H1 (cell line): ENCODE measurements around the gene HBD. TPM values are rescaled to one million over a fixed set of nuclear protein-coding genes. Genes with fewer than 3 reads are reported as not detected.

Experiments
- CTCF ChIA-PET: fragments of 300-600 bp; sonication (Branson Sonifier 250); formaldehyde crosslinking; loops from one replicate; lab custom pipeline; 2021; ENCODE audit not compliant: partially characterized antibody; lab: Charles Lee
- POLR2A ChIA-PET: fragments of 300-600 bp; sonication (Branson Sonifier 250); formaldehyde crosslinking; loops from one replicate; lab custom pipeline; 2021; ENCODE audit warnings: inconsistent platforms; ENCODE audit not compliant: partially characterized antibody; lab: Charles Lee
- DNase-seq, 2 experiments: peaks; one replicate each; pipeline versions ENCODE4 v3.0.0 to v3.0.0-alpha.2; 2010 to 2022; ENCODE audit warnings: low spot score in 2 of 2, low read depth in 1 of 2, mixed read lengths in 1 of 2
- FAIRE-seq: peaks from 2 replicates; lab custom pipeline; 2011; peaks lifted over from hg19 to GRCh38; lab: Jason Lieb, UNC
- H2AFZ ChIP-seq: 2 replicates; pipeline ENCODE4 v1.8.1; 2012; ENCODE audit warnings: low read length, inconsistent platforms
- H2AK5ac ChIP-seq: 2 replicates; pipeline ENCODE4 v1.6.1; 2013; ENCODE audit warnings: low read depth, low read length
- H2BK120ac ChIP-seq: replicated peaks from 2 replicates; pipeline ENCODE3; 2013; ENCODE audit warnings: low read depth, low read length, inconsistent platforms
- H2BK12ac ChIP-seq: 2 replicates; pipeline ENCODE4 v1.6.1; 2013; ENCODE audit warnings: low read depth, low read length
- H2BK15ac ChIP-seq: 2 replicates; pipeline ENCODE4 v1.6.1; 2013; ENCODE audit warnings: low read length
- H2BK20ac ChIP-seq: 2 replicates; pipeline ENCODE4 v1.6.1; 2013; ENCODE audit warnings: low read length
- H2BK5ac ChIP-seq: 2 replicates; pipeline ENCODE4 v1.6.1; 2013; ENCODE audit warnings: low read depth, low read length
- H3K14ac ChIP-seq: 2 replicates; pipeline ENCODE4 v1.6.1; 2013; ENCODE audit warnings: inconsistent platforms; ENCODE audit not compliant: insufficient read length
- H3K18ac ChIP-seq: 2 replicates; pipeline ENCODE4 v1.6.1; 2013; ENCODE audit warnings: low read length; ENCODE audit errors: extremely low read depth
- H3K23ac ChIP-seq: 2 replicates; pipeline ENCODE4 v1.6.1; 2013; ENCODE audit warnings: inconsistent platforms; ENCODE audit not compliant: insufficient read length
- H3K23me2 ChIP-seq: 2 replicates; pipeline ENCODE4 v1.6.1; 2013; ENCODE audit warnings: low read depth, low read length
- H3K27ac ChIP-seq: 2 replicates; pipeline ENCODE4 v1.6.1; 2011; ENCODE audit warnings: low read depth, low read length, inconsistent platforms
- H3K27me3 ChIP-seq, 4 experiments: replicated peaks in 1 of 4; 1 replicate in 1 of 4; 2 replicates in 3 of 4; pipeline versions ENCODE4 v1.6.1 to v1.8.1; 2011 to 2013; ENCODE audit warnings: low read length in 3 of 4, mild to moderate bottlenecking in 3 of 4, inconsistent platforms in 2 of 4, mixed read lengths in 2 of 4, moderate library complexity in 1 of 4; ENCODE audit not compliant: control insufficient read depth in 3 of 4, insufficient read depth in 3 of 4; ENCODE audit errors: extremely low read depth in 1 of 4
- H3K36me3 ChIP-seq, 4 experiments: 2 replicates each; pipeline versions ENCODE4 v1.6.1 to v1.8.1; 2011 to 2013; ENCODE audit warnings: mild to moderate bottlenecking in 4 of 4, low read length in 3 of 4, moderate library complexity in 2 of 4, control low read depth in 1 of 4, inconsistent platforms in 1 of 4; ENCODE audit not compliant: insufficient read depth in 4 of 4, control insufficient read depth in 2 of 4
- H3K4ac ChIP-seq: replicated peaks from 2 replicates; pipeline ENCODE3; 2013; ENCODE audit warnings: low read length, low read depth, mixed read lengths, inconsistent platforms; ENCODE audit not compliant: insufficient read length
- H3K4me1 ChIP-seq, 4 experiments: replicated peaks in 1 of 4; 1 replicate in 1 of 4; 2 replicates in 3 of 4; pipeline versions ENCODE4 v1.6.1 to v1.8.1; 2011 to 2013; ENCODE audit warnings: low read length in 3 of 4, inconsistent platforms in 2 of 4, mixed read lengths in 1 of 4; ENCODE audit not compliant: insufficient read depth in 4 of 4, control insufficient read depth in 3 of 4
- H3K4me2 ChIP-seq, 2 experiments: 2 replicates each; pipeline versions ENCODE4 v1.6.1 to v1.8.1; 2011 to 2013; ENCODE audit warnings: low read depth in 2 of 2, low read length in 2 of 2, control low read depth in 1 of 2, inconsistent platforms in 1 of 2, mild to moderate bottlenecking in 1 of 2; ENCODE audit not compliant: insufficient read depth in 1 of 2
- H3K4me3 ChIP-seq, 4 experiments: fragments of 200-600, 300-600 bp in 1 of 4; sonication (generic), shearing (Covaris generic), sonication (Bioruptor Twin) in 1 of 4; 2 replicates each; pipeline versions ENCODE4 v1.5.1 to v1.8.1; 2011 to 2016; ENCODE audit warnings: low read length in 4 of 4, low read depth in 3 of 4, control low read depth in 2 of 4, inconsistent platforms in 2 of 4, mild to moderate bottlenecking in 2 of 4, mixed read lengths in 1 of 4, moderate library complexity in 1 of 4; ENCODE audit not compliant: insufficient read depth in 2 of 4; ENCODE audit errors: extremely low read depth in 1 of 4
- H3K56ac ChIP-seq: replicated peaks from 2 replicates; pipeline ENCODE3; 2013; ENCODE audit warnings: low read depth, mild to moderate bottlenecking, mixed read lengths, low read length, inconsistent platforms; ENCODE audit not compliant: insufficient read length
- H3K79me1 ChIP-seq: 2 replicates; pipeline ENCODE4 v1.6.1; 2013; ENCODE audit warnings: low read depth, low read length, control low read depth
- H3K79me2 ChIP-seq, 2 experiments: 2 replicates each; pipeline versions ENCODE4 v1.6.1 to v1.8.1; 2012 to 2013; ENCODE audit warnings: low read length in 2 of 2, mild to moderate bottlenecking in 2 of 2, inconsistent platforms in 1 of 2; ENCODE audit not compliant: insufficient read depth in 2 of 2, control insufficient read depth in 1 of 2
- H3K9ac ChIP-seq, 4 experiments: replicated peaks in 1 of 4; 1 replicate in 1 of 4; 2 replicates in 3 of 4; pipeline versions ENCODE4 v1.6.1 to v1.8.1; 2011 to 2013; ENCODE audit warnings: low read depth in 3 of 4, low read length in 3 of 4, control low read depth in 2 of 4, mild to moderate bottlenecking in 2 of 4, moderate library complexity in 2 of 4, inconsistent platforms in 1 of 4; ENCODE audit errors: extremely low read depth in 1 of 4
- H3K9me3 ChIP-seq, 2 experiments: 2 replicates each; pipeline versions ENCODE4 v1.6.1 to v1.8.1; 2012 to 2013; ENCODE audit warnings: mild to moderate bottlenecking in 2 of 2, moderate library complexity in 2 of 2, control low read depth in 1 of 2, inconsistent platforms in 1 of 2, low read depth in 1 of 2, low read length in 1 of 2, mixed read lengths in 1 of 2; ENCODE audit not compliant: insufficient read depth in 2 of 2
- H4K20me1 ChIP-seq, 2 experiments: replicated peaks in 1 of 2; 2 replicates each; pipeline versions ENCODE3 to v1.8.1; 2011 to 2013; ENCODE audit warnings: inconsistent platforms in 2 of 2, low read length in 2 of 2, mild to moderate bottlenecking in 1 of 2; ENCODE audit not compliant: insufficient read depth in 2 of 2, control insufficient read depth in 1 of 2
- H4K5ac ChIP-seq: 2 replicates; pipeline ENCODE4 v1.6.1; 2013; ENCODE audit warnings: low read length, low read depth, mixed read lengths, inconsistent platforms; ENCODE audit not compliant: insufficient read length
- H4K8ac ChIP-seq: 2 replicates; pipeline ENCODE4 v1.8.0; 2013; ENCODE audit warnings: mild to moderate bottlenecking, moderate library complexity, low read length, inconsistent platforms; ENCODE audit not compliant: insufficient read depth; ENCODE audit errors: extremely low read depth
- H4K91ac ChIP-seq: replicated peaks from 2 replicates; pipeline ENCODE3; 2013; ENCODE audit warnings: low read length, mixed read lengths, inconsistent platforms; ENCODE audit not compliant: insufficient read length
- KDM1A ChIP-seq: fragments of 200-600, 300-600 bp; sonication (generic); IDR thresholded peaks from 2 replicates; pipeline ENCODE4 v1.7.1; 2016; ENCODE audit warnings: mild to moderate bottlenecking, low read length, borderline replicate concordance
- NANOG ChIP-seq: IDR thresholded peaks from 2 replicates; pipeline ENCODE4 v1.6.1; 2011; ENCODE audit warnings: low read length, low read depth, mild to moderate bottlenecking, inconsistent platforms; ENCODE audit not compliant: insufficient read depth, poor library complexity, severe bottlenecking
- SIN3A ChIP-seq, 2 experiments: IDR thresholded peaks in 1 of 2; conservative IDR thresholded peaks in 1 of 2; 2 replicates each; pipeline ENCODE4 v1.6.1; 2011 to 2012; ENCODE audit warnings: low read length in 2 of 2, improper control_type of control experiment in 1 of 2, low read depth in 1 of 2, mild to moderate bottlenecking in 1 of 2
- SIRT6 ChIP-seq: IDR thresholded peaks from one replicate; pipeline ENCODE4 v1.7.1; 2012; ENCODE audit warnings: low read length, inconsistent platforms
- WGBS, 2 experiments: shearing (Covaris generic) in 1 of 2; methylation state at CpG; one replicate each; pipeline versions ENCODE4 v1.1.6 to v1.1.7; 2013 to 2015; ENCODE audit warnings: low lambda C conversion rate in 2 of 2, mixed read lengths in 2 of 2, inconsistent platforms in 1 of 2, low coverage in 1 of 2, missing lambda C conversion rate in 1 of 2; ENCODE audit not compliant: insufficient replicate concordance in 2 of 2, insufficient coverage in 1 of 2, insufficient read length in 1 of 2; ENCODE audit errors: extremely low coverage in 1 of 2, missing lambda C conversion rate in 1 of 2; 5-methylcytosine and 5-hydroxymethylcytosine counted together
- polyA plus RNA-seq, 7 experiments: library from polyadenylated mRNA; depleted of rRNA in 3 of 7; stranded (reverse) in 5 of 7; unstranded in 2 of 7; fragments of >200 nt in 5 of 7; fragments of 200-250 nt in 2 of 7; gene quantifications; 1 replicate in 5 of 7; 2 replicates in 1 of 7; 4 replicates in 1 of 7; pipeline versions ENCODE4 v1.2.1 to v1.2.3, GENCODE V29; 2011 to 2013; ENCODE audit warnings: missing spikeins in 2 of 7, mixed read lengths in 2 of 7
- total RNA-seq: library from RNA; stranded (reverse); fragmentation: NEBNext Ultra II Directional; extraction: Animal tissue kit (Norgen Biotek cat#: 25700); gene quantifications from 2 replicates; pipeline ENCODE4 v1.2.1, GENCODE V29; 2021
- TF ChIP-seq, protein P1 (sequence below): IDR thresholded peaks from 2 replicates; pipeline ENCODE4 v1.6.1; 2012; ENCODE audit warnings: low read length, inconsistent platforms

The HBD gene
- total and polyA plus RNA-seq, 2 of the 8 experiments (the other 6 are each of a cell fraction or from before 2014, with no cell fraction given): not detected

DNA sequence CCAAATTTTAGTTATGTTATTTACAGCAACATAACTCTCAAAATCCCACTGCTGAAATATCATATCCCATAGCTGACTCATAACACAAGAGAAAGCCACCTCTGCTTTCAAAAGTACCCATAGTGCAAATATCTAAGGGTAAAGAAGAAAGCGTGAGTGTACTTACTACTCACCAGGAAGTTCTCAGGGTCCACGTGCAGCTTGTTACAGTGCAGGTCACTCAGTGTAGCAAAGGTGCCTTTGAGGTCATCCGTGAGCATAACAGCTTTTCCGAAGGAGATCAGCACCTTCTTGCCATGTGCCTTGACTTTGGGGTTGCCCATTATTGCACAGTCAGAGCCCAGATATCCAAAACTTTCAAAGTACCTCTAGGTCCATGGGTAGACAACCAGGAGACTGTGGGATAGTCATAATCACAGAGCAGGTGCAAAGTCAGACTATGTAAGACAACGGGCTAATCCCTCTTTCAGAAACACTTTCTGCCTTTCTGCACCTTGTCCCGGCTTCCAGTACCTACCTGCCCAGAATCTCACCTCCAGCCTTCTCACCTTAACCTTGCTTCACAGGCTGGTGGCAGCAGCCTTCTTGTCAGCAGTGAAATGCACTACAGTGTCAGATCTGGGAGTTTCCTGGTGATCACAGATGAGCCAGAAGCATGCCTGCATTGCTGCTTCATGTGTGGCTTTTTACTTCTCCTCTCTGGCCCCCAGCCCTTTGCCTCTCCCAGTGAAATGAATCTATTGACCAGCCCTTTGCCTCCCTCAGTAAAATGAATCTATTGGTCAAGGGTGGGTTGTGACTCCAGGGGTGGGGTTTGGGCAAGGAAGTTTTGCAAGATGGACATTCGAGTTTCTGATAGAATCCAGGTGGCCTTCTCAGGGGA, 8.9 kb upstream of the HBD start:
- no peaks in the 10 kb centered on the region for H3K4me1 ChIP-seq
- no peak overlapping the region for H2BK15ac ChIP-seq
- no peaks in the 10 kb centered on the region for H3K36me3 ChIP-seq
- no peak overlapping the region for H2BK120ac ChIP-seq
- H3K27me3 ChIP-seq: no peaks in the 10 kb centered on the region
- no peaks in the 10 kb centered on the region for H4K20me1 ChIP-seq
- WGBS, 2 experiments: 90% methylated on average over 7 of the region's 7 CpGs; no CpG with 5 or more reads in 1 of the 2 experiments
- CTCF ChIA-PET: interaction anchor here (1.4 to 1.8 kb wide), 2 partner anchors 55 to 139 kb away, joined by 3 to 4 read pairs; no protein-coding TSS in a partner anchor
- DNase-seq (no peak), FAIRE-seq (no peak)
- H2BK20ac ChIP-seq: no peak overlapping the region
- H2BK5ac ChIP-seq: no peak overlapping the region
- H3K79me1 ChIP-seq: no peaks in the 10 kb centered on the region
- no peak overlapping the region for H2BK12ac ChIP-seq
- H3K56ac ChIP-seq: no peak overlapping the region
- H3K9me3 ChIP-seq: no peaks in the 10 kb centered on the region
- no peak overlapping the region for H4K8ac ChIP-seq
- H3K9ac ChIP-seq: no peak overlapping the region
- no peak overlapping the region for H2AFZ ChIP-seq
- no peak overlapping the region for H3K18ac ChIP-seq
- H3K23ac ChIP-seq: no peak overlapping the region
- H3K27ac ChIP-seq: no peak overlapping the region
- TF ChIP-seq, protein P1, sequence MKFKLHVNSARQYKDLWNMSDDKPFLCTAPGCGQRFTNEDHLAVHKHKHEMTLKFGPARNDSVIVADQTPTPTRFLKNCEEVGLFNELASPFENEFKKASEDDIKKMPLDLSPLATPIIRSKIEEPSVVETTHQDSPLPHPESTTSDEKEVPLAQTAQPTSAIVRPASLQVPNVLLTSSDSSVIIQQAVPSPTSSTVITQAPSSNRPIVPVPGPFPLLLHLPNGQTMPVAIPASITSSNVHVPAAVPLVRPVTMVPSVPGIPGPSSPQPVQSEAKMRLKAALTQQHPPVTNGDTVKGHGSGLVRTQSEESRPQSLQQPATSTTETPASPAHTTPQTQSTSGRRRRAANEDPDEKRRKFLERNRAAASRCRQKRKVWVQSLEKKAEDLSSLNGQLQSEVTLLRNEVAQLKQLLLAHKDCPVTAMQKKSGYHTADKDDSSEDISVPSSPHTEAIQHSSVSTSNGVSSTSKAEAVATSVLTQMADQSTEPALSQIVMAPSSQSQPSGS: no peak
- TF ChIP-seq NANOG: no peak
- no peak for TF ChIP-seq KDM1A
- no peak for TF ChIP-seq SIRT6
- TF ChIP-seq SIN3A (conservative IDR thresholded peaks at IDR 0.05 in 1 of 2, IDR thresholded peaks at IDR 0.05 in 1 of 2; ENCODE audit: low read depth in 1 of 2, low read length in 2 of 2): no peak
- TF ChIP-seq, all 59 proteins: peak for 0
- Histone ChIP-seq H2AK5ac (no peak overlapping the region), H4K91ac (no peak overlapping the region), H3K14ac (no peak overlapping the region), H3K79me2 (no peaks in the 10 kb centered on the region), H3K23me2 (no peaks in the 10 kb centered on the region), H3K4me2 (no peak overlapping the region), H3K4ac (no peak overlapping the region), H4K5ac (no peak overlapping the region), H3K4me3 (no peak overlapping the region)
- POLR2A ChIA-PET: no interaction called here
